Measurements from ENCODE around the gene RNF212B. TPM values are rescaled to one million over a fixed set of nuclear protein-coding genes. Genes with fewer than 3 reads are reported as not detected.

Gene RNF212B
- total and polyA plus RNA-seq, 2 of the 13 experiments (the other 11 are each of a cell fraction or from before 2014, with no cell fraction given): 0.05 TPM; not detected in 1

DNA sequence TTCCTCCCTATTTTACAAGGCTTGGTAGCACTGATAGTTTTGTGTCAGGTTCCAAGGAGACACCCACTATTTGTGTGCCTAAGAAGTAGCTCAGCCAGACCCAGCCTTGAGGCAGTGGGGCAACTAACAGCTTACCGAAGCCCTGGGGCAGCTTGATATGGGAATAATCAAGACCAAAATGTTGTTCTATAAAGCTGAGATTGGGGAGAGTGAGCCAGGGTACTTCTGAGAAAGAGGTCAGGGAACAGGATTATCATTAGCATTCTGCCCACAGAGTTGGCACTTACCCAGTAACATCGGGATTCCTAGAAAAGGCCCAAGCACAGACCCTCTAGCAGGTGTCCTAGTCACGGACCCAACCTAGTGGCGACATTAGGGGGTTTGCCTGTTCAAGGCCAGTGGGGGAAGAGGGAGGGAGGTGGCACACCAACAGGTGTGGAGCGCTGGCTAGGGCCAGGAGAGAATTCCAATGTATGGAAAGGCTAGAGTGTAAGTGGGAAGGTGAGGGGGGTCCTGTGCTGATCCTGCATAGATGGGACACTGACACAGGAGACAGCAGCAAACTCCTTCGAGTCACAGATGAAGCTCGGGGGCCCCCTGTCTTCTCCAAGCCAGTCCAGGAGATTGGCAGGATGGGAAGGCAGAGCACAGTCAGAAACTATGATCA is 60.0 kb downstream of the RNF212B start:
- no peak overlapping the region for H2AFZ ChIP-seq (ENCODE audit: low read length)
- POLR2A ChIA-PET: interaction anchor here (3.1 to 18.7 kb wide), 2 partner anchors 11 to 24 kb away, joined by 23 to 1053 read pairs; partner anchors contain the start of genes HOMEZ and PABPN1
- H3K4me2 ChIP-seq (ENCODE audit: low read depth, low read length): no peak overlapping the region
- H4K20me1 ChIP-seq (ENCODE audit: insufficient read depth, low read length): no peaks in the 10 kb centered on the region
- WGBS (ENCODE audit: low lambda C conversion rate): 97% methylated on average over 7 of the region's 7 CpGs
- no peaks in the 10 kb centered on the region; a peak in 1 of 5 replicates for H3K27me3 ChIP-seq (ENCODE audit: control insufficient read depth in 1 of 2, insufficient read depth in 2 of 2, low read length in 2 of 2)
- peaks cover 4% of the 10 kb centered on the region for H3K79me2 ChIP-seq (ENCODE audit: insufficient read depth, low read length)
- no peaks in the 10 kb centered on the region for H3K9me3 ChIP-seq (ENCODE audit: low read length)
- peak; percentile 13; the same call in 1 of the 2 replicates for TF ChIP-seq POLR2AphosphoS5 (IDR thresholded peaks at IDR 0.05; ENCODE audit: low read depth, low read length)
- TF ChIP-seq TCF12 (IDR thresholded peaks at IDR 0.05): no peak
- 0 out of 2 replicates have a peak, but pooled peaks have one; percentile 33 for TF ChIP-seq TCF12 (CRISPR knock-in tag; IDR thresholded peaks at IDR 0.05)
- TF ChIP-seq, protein P1, sequence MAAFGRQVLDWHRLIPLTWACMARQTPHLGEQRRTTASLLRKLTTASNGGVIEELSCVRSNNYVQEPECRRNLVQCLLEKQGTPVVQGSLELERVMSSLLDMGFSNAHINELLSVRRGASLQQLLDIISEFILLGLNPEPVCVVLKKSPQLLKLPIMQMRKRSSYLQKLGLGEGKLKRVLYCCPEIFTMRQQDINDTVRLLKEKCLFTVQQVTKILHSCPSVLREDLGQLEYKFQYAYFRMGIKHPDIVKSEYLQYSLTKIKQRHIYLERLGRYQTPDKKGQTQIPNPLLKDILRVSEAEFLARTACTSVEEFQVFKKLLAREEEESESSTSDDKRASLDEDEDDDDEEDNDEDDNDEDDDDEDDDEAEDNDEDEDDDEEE (CRISPR knock-in tag; IDR thresholded peaks at IDR 0.05): 0 out of 2 replicates have a peak, but pooled peaks have one; percentile 21
- no peak for TF ChIP-seq TOPORS (CRISPR knock-in tag; IDR thresholded peaks at IDR 0.05)
- TF ChIP-seq KDM2A (CRISPR knock-in tag; IDR thresholded peaks at IDR 0.05; ENCODE audit: borderline replicate concordance, low read depth): peak; percentile 27; the same call in 1 of the 2 replicates
- H3K4me3 ChIP-seq (replicated peaks in 1 of 3; ENCODE audit: insufficient read depth in 1 of 3, low read depth in 2 of 3, low read length in 3 of 3): no peak overlapping the region
- no TSS peak for BruUV-seq (replicated peaks)
- ATAC-seq: no peak
- peaks cover 36% of the 10 kb centered on the region for H3K4me1 ChIP-seq (ENCODE audit: insufficient read depth, low read length)
- H3K9ac ChIP-seq (ENCODE audit: insufficient read depth, low read depth, low read length): no peak overlapping the region
- no peak overlapping the region for H3K27ac ChIP-seq (ENCODE audit: extremely low read length, insufficient read depth, low read length)
- in situ Hi-C loops (cut with HindIII; ENCODE audit: extremely low pct_ligation_motif_present, low pct_unique_long_range_greater_than_20kb): loop anchor here (5.0 kb wide), 1 partner anchor 35 kb away; no protein-coding TSS in a partner anchor
- CTCF ChIA-PET (ENCODE audit: low intra/inter-chr PET ratio, low total read pairs): no interaction called here
- no peak for FAIRE-seq
- intact Hi-C loops (cut with micrococcal nuclease; ENCODE audit: unreplicated experiment): loop anchor here (5.0 kb wide), 1 partner anchor 175 kb away; no protein-coding TSS in a partner anchor
- no peak for DNase-seq (ENCODE audit: low spot score)
- peaks cover 3% of the 10 kb centered on the region in 2 experiments; a peak in 1 of 5 replicates for H3K36me3 ChIP-seq (replicated peaks in 1 of 2; ENCODE audit: control insufficient read depth in 1 of 2, insufficient read depth in 2 of 2, low read length in 2 of 2)

All from HepG2 (cell line).